GM19372 (cell line): Measurements from ENCODE around the gene LAG3.

Experiments
- ATAC-seq: cut with Tn5 transposase; IDR thresholded peaks from one replicate; pipeline ENCODE4 v1.9.1; 2021; ENCODE audit warnings: mild to moderate bottlenecking, low read depth, moderate library complexity; ENCODE audit not compliant: unreplicated experiment

The LAG3 gene

DNA sequence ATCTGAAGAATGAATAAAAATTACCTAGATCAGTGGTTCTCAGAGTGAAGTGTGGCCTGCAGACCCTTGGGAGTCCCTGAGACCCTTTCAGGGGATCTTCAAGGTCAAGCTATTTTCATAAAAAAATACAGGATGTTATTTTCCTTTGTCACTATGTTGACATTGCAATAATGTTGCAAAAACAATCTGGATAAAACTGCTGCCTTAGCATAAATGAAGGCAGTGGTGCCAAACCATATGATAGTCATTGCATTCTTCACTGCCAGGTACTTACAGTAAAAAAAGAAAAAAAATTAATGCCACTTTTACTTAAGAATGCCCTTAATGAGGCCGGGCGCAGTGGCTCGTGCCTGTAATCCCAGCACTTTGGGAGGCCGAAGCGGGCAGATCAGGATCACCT, 15.0 kb downstream of the LAG3 start:
- no peak for ATAC-seq

DNA sequence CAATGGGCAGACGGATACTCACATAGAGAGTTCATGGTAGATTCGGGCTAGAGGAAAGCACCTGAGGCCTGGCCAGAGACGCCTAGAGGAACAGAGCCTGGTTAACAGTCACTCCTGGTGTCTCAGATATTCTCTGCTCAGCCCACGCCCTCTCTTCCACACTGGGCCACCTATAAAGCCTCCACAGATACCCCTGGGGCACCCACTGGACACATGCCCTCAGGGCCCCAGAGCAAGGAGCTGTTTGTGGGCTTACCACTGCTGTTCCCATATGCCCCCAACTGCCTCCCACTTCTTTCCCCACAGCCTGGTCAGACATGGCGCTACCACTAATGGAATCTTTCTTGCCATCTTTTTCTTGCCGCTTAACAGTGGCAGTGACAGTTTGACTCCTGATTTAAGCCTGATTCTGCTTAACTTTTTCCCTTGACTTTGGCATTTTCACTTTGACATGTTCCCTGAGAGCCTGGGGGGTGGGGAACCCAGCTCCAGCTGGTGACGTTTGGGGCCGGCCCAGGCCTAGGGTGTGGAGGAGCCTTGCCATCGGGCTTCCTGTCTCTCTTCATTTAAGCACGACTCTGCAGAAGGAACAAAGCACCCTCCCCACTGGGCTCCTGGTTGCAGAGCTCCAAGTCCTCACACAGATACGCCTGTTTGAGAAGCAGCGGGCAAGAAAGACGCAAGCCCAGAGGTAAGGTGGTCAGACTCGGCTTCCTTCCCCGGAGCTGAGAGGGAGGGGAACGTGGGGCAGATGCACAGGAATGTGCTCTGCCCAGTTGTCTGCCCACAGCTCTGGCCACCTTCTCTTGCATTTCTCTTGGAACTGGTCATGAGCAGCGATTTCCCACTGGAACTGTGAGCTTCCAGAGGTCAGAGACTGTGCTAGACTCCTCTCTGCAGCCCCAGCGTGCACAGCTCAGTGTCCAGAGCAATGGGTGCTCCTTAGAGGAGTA, 16.9 kb downstream of the LAG3 start, which contains the start of gene CD4:
TSS of gene CD4 (plus strand) at position 557 of the 953 bp plus-strand sequence. CDS start 10,611 bp downstream, outside the sequence.
- no peak for ATAC-seq

DNA sequence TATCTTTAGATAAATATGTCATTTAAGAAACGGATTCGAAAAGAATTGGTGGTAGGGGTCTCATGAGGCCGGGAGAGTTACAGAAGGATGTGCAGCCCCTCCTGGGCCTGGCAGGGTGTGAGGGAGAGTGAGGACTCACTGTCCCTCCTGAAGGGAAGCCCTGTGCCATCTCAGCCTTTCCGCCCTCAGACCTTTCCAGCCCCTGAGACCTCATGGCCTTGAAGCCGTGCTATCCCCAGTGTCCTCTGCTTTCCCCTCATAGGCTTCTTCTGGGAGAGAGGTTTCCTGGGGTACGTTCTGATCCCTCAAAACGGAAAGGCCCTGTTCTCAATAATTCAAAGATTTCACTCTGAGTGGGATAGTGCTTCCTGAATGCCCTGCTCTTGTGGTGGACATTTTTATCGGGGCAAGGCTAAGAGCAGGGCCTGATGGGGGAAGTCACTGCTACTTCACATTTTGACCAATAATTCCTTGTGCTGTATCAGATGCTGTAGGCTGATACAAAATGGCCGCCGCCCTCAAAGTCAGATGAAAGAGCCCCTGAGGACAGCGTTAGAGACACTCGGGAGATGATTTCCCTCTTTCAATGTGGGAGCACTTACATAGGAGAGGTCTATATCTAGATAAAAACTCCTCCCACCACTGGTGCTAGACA, 18.3 kb downstream of the LAG3 start:
- no peak for ATAC-seq

GRCh38 chr12:6791931-6792520, 19.7 kb downstream of the LAG3 start:
- ATAC-seq, result no peak

GRCh38 chr12:6792522-6793201, 20.3 kb downstream of the LAG3 start:
- no peak for ATAC-seq

GRCh38 chr12:6795088-6795487, 22.8 kb downstream of the LAG3 start:
- no peak for ATAC-seq

DNA sequence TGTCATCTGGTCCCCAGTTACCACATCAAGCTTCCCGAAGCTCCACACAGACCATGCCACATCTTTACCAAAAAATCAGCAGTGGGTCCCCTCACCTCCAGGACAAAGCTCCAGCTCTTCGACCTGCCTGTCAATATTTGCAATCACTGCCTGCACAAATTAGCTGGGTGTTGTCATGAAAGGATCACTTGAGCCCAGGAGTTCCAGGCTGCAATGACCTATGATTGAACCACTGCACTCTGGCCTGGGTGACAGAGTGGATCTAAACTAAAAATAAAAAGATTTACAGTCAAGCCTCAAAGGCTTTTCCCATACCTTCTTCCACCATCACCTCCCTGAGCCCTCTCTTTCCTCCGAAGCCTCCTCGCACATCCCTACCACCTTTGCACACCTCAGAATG, 24.3 kb downstream of the LAG3 start:
- no peak for ATAC-seq

DNA sequence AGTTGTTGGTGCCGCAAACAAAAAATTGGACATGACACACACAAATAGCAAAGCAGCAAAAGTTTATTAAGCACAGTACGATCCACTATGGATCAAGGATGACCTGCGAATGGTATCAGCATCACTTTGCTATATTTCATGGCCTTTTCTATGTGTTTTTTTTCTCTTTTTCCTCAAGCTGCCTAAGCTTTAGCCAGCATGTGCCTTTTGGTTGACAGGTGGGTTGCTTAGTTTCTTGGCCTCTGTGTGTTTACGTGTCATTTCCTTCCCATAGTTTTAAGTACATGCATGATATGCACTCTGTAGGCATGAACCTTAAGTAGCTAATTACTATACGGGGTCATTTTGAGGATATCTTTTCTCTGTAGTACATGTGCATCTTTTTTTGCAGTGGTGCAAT, 26.8 kb downstream of the LAG3 start:
- no peak for ATAC-seq

- ATAC-seq, result no peak
Observed at GRCh38 chr12:6807170-6807569, 34.9 kb downstream of the LAG3 start.

- no peak for ATAC-seq
Observed at GRCh38 chr12:6809056-6809455, 36.7 kb downstream of the LAG3 start.

- ATAC-seq, result no peak
Observed at GRCh38 chr12:6810758-6811157, 38.4 kb downstream of the LAG3 start.

- ATAC-seq, result no peak
Observed at GRCh38 chr12:6813363-6813762, 41.0 kb downstream of the LAG3 start.

DNA sequence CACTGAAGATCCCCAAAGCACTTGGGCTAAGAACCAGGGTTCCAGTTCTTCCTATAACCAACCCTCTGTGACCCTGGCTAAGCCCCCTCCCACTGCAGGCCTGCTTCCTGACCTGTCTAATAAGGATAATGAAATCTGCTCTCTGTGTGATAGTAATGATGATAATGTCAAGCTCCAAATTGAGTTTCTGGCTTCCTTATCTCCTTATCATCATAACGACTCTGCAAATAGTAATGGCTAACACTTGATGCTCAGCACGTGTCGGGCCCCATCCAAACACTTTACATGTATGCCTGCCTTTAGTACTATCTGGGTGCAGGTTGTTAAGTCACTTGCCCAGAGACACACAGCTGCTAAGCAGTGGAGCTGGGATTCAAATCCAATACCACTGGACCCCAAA, 44.3 kb downstream of the LAG3 start:
- ATAC-seq, result no peak

GRCh38 chr12:6817098-6817497, 44.8 kb downstream of the LAG3 start:
- ATAC-seq, result no peak

DNA sequence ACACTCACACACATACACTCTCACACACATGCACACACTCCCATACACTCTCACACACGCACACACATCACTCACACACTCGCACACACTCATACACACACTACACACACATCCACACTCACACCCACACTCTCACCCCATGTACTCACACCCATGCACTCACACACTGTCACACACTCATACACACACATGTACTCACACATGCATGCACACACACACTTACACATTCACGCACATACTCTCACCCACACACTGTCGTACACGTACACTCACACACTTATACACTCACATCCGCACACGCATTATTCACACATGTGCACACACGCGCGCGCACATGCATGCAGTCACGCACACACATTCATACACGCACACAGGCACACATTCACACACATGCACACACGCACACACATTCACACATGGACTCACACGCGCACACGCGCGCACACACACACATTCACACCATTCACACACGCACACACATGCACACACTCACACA, 45.4 kb downstream of the LAG3 start:
- ATAC-seq, result no peak

DNA sequence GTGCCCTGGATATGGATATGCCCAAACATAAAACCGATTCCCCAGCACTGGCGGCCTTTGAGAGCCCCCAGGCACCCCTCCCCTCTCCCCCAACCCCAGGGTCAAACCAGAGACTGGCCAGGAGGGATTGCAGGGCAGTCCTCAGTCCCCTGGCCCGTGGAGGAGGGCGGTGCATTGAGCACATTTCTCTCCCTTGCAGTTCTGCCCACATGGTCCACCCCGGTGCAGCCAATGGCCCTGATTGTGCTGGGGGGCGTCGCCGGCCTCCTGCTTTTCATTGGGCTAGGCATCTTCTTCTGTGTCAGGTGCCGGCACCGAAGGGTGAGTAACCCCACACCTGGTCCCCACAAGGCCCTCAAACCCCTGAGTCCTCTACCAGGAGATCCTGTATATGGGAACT, 45.9 kb downstream of the LAG3 start:
- ATAC-seq, result no peak

GRCh38 chr12:6818645-6819044, 46.3 kb downstream of the LAG3 start:
- ATAC-seq, result no peak

DNA sequence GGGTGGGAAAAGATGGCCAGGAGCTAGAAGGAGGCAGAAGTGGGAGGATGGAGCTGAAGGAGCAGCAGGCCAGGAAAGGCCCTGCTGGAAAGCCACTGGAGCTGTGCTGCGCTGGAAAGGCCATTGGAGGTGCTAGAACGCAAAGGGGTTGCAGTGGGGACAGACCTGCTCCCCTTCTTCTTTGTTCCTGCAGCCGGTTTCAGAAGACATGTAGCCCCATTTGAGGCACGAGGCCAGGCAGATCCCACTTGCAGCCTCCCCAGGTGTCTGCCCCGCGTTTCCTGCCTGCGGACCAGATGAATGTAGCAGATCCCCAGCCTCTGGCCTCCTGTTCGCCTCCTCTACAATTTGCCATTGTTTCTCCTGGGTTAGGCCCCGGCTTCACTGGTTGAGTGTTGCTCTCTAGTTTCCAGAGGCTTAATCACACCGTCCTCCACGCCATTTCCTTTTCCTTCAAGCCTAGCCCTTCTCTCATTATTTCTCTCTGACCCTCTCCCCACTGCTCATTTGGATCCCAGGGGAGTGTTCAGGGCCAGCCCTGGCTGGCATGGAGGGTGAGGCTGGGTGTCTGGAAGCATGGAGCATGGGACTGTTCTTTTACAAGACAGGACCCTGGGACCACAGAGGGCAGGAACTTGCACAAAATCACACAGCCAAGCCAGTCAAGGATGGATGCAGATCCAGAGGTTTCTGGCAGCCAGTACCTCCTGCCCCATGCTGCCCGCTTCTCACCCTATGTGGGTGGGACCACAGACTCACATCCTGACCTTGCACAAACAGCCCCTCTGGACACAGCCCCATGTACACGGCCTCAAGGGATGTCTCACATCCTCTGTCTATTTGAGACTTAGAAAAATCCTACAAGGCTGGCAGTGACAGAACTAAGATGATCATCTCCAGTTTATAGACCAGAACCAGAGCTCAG, 47.0 kb downstream of the LAG3 start:
- ATAC-seq, result no peak

- ATAC-seq, result no peak
Observed at GRCh38 chr12:6820166-6820565, 47.8 kb downstream of the LAG3 start.
